Epithelial cell of alveolus of lung (primary cell): ENCODE measurements around the gene HBA2. TPM values are rescaled to one million over a fixed set of nuclear protein-coding genes. Genes with fewer than 3 reads are reported as not detected.

ENCODE experiments used
- total RNA-seq: library from RNA; depleted of rRNA; stranded (reverse); fragments of >200 nt; gene quantifications from 2 replicates; pipeline ENCODE4 v1.2.1, GENCODE V29; 2015

HBA2 gene
- 0.91 TPM in 1 of 2 replicates, not detected in the other for total RNA-seq

DNA sequence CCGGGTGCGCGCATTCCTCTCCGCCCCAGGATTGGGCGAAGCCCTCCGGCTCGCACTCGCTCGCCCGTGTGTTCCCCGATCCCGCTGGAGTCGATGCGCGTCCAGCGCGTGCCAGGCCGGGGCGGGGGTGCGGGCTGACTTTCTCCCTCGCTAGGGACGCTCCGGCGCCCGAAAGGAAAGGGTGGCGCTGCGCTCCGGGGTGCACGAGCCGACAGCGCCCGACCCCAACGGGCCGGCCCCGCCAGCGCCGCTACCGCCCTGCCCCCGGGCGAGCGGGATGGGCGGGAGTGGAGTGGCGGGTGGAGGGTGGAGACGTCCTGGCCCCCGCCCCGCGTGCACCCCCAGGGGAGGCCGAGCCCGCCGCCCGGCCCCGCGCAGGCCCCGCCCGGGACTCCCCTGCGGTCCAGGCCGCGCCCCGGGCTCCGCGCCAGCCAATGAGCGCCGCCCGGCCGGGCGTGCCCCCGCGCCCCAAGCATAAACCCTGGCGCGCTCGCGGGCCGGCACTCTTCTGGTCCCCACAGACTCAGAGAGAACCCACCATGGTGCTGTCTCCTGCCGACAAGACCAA lies at the start of gene HBA2:
Gene HBA2 (plus strand): TSS at position 503 of the 568 bp plus-strand sequence. CDS start 37 bp downstream, at position 540.

GRCh38 chr16:152141-153128 lies 20.2 kb upstream of the HBA2 start, which contains the start of gene HBZ:
Gene HBZ, plus strand, starts transcription at chr16:152644. Its CDS starts 266 bp downstream, at chr16:152910.

DNA sequence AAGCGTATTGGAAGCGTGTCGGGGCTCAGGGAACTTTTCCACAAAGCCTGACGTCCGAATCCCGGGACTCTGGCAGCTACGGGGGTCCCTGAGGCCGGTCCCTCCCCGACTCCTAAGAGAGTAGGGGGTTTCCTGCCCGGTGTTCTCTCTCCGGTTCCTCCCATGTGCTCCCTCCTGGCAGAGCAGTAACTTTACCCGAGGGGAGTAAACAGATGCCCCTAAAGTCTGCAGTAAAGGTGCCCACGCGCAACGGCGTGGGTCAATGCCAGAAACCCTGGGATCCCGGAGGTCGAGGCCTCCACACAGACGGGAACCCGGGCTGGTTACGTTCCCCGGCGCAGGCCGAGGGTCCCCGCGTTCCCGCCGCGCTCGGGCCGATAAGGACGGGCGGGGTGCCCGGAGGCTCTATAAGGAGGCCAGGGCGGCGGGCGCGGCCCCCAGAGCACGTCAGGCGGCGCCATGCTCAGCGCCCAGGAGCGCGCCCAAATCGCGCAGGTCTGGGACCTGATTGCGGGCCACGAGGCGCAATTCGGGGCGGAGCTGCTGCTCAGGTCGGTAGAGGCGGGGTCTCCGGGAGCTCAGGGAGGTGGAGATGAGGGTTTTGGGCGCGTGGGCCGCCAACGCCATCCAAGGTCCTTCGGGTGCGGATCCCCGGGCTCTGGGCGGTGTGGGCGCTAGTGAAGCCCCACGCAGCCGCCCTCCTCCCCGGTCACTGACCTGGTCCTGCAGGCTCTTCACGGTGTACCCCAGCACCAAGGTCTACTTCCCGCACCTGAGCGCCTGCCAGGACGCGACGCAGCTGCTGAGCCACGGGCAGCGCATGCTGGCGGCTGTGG lies 6.9 kb upstream of the HBA2 start, which contains the start of gene HBM:
Gene HBM (plus strand): TSS at position 440 of the 836 bp plus-strand sequence. CDS start 20 bp downstream, at position 460.

GRCh38 chr16:176477-177382 lies 4.1 kb downstream of the HBA2 start, which contains the start of gene HBA1:
Gene HBA1, plus strand, starts transcription at chr16:176680. Its CDS starts 37 bp downstream, at chr16:176717.

DNA sequence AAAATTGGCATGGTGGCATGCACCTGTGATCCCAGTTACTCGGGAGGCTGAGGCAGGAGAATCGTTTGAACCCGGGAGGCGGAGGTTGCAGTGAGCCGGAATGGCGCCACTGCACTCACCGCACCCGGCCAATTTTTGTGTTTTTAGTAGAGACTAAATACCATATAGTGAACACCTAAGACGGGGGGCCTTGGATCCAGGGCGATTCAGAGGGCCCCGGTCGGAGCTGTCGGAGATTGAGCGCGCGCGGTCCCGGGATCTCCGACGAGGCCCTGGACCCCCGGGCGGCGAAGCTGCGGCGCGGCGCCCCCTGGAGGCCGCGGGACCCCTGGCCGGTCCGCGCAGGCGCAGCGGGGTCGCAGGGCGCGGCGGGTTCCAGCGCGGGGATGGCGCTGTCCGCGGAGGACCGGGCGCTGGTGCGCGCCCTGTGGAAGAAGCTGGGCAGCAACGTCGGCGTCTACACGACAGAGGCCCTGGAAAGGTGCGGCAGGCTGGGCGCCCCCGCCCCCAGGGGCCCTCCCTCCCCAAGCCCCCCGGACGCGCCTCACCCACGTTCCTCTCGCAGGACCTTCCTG lies 7.5 kb downstream of the HBA2 start, which contains the start of gene HBQ1:
Gene HBQ1 (plus strand): TSS at position 359 of the 575 bp plus-strand sequence. CDS start 28 bp downstream, at position 387.

Other genes with a start within 250 kb of the HBA2 start
- 2.9 and 5.2 TPM in 2 replicates for gene POLR3K, start 119.3 kb upstream of the HBA2 start, total RNA-seq
- gene SNRNP25, start 119.0 kb upstream of the HBA2 start, total RNA-seq = 17.5 and 25.5 TPM in 2 replicates
- 28.1 and 42.7 TPM in 2 replicates for gene RHBDF1, start 100.2 kb upstream of the HBA2 start, total RNA-seq
- gene MPG, start 94.7 kb upstream of the HBA2 start, total RNA-seq = 162 and 283 TPM in 2 replicates
- gene NPRL3, start 34.2 kb upstream of the HBA2 start, total RNA-seq = 17.1 and 26.9 TPM in 2 replicates
- not detected in 2 replicates for gene HBZ, start 20.2 kb upstream of the HBA2 start, total RNA-seq
- gene HBM, start 6.9 kb upstream of the HBA2 start, total RNA-seq = not detected in 2 replicates
- not detected in 2 replicates for gene HBA1, start 3.8 kb downstream of the HBA2 start, total RNA-seq
- 2.8 TPM in 1 of 2 replicates, not detected in the other for gene HBQ1, start 7.6 kb downstream of the HBA2 start, total RNA-seq
- gene LUC7L, start 56.6 kb downstream of the HBA2 start, total RNA-seq = 24.6 and 84.8 TPM in 2 replicates
- 120 and 127 TPM in 2 replicates for gene FAM234A, start 61.9 kb downstream of the HBA2 start, total RNA-seq
- 0.13 and 0.88 TPM in 2 replicates for gene RGS11, start 103.1 kb downstream of the HBA2 start, total RNA-seq
- gene ARHGDIG, start 107.7 kb downstream of the HBA2 start, total RNA-seq = 0.39 and 0.72 TPM in 2 replicates
- gene PDIA2, start 110.3 kb downstream of the HBA2 start, total RNA-seq = 0.72 TPM in 1 of 2 replicates, not detected in the other
- gene AXIN1, start 179.8 kb downstream of the HBA2 start, total RNA-seq = 17.7 and 20.2 TPM in 2 replicates
- gene MRPL28, start 197.7 kb downstream of the HBA2 start, total RNA-seq = 179 and 184 TPM in 2 replicates
- 53.6 and 64.8 TPM in 2 replicates for gene PGAP6, start 209.1 kb downstream of the HBA2 start, total RNA-seq
- 174 and 184 TPM in 2 replicates for gene NME4, start 224.3 kb downstream of the HBA2 start, total RNA-seq
- gene DECR2, start 229.0 kb downstream of the HBA2 start, total RNA-seq = 12.3 and 14.3 TPM in 2 replicates